ENCODE measurements around the gene STK38.
"Not testable (repeated sequence)": the region's sequence is repeated elsewhere in the genome, so short reads cannot be mapped to it uniquely, and the experiment has no call there.

The STK38 gene

DNA sequence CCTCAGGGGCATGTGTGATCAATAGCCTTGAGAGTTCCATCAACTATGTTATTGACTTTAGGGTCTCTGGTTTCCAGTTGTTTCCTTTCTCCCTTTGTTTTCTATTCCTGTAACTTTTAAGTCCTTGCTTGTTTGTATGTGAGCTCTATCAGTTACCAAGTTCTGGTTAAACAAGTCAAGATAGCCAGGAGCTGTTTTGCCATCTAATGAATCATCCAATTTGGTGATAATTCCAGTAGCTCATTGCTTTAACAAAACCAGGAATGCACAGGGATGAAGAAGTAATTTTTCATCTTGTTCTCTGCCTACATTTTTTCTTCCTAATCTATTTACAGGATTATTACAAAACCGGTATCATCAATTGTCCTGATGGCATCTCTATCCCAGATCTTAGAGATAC lies 68.0 kb downstream of the STK38 start:
- DNase-seq, result no peak

DNA sequence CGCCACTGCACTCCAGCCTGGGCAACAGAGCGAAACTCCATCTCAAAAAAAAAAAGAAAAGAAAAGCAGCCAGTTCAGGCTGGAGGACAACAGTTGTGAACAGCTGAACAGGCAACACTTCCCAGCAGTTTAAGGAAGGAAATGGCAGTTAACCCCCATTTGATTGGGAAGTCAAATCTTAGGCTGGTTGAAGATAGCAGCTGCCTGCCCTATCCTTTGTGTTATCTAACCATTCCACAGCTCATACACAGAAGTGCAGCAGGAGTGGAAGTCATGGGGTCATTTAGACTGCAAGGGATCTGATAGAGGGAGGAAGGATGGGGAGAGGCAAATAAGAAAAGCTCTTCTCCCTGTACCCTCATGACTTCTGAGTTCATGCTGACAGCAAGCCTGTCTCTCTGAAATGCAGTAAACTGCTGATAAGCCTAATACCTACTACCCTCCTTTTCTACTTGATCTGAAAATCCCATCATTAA lies 69.2 kb downstream of the STK38 start:
- no peak for DNase-seq

DNA sequence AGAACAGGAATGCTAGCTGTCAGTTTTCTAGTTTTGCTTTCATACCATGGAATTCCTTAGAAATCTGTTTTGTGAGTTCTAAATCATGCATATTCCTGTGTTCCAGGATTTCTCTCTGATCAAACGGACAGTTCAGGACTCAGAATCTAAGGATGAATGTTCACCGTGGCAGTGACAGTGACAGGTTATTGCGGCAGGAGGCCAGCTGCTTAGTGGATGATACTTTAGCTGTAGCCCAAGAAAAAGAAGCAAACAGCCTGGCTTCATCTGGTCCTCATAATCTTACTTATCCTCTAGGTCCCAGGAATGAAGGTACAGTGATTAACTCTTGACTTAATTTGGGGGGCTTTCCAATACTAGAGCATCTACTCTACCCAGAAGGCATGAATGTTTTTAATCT lies 77.3 kb downstream of the STK38 start:
- DNase-seq, result no peak

DNA sequence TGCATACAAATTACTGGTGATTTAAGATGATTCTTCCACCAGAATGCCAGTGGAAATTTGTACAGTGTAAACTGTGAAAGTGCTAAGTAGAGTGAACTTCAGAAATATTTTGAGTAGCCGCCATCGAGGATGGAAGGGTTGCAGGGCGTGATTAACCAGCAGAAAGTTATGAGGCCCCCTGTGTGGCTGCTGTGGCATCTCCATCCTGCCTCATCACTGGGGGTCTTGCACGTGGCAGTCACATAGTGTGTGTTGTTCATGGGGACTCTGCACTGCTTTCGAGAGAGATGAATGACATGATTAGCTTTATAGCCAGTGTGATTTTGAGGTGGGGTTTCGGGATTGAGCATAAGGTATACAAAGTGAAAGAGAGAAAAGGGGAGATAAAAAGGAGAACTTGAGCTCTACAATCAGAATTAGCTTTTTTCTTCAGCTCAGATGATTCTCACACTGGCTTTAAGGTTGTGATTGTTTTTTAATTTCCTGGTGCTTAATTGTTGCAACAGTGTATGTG lies 78.1 kb downstream of the STK38 start:
- DNase-seq, result no peak

DNA sequence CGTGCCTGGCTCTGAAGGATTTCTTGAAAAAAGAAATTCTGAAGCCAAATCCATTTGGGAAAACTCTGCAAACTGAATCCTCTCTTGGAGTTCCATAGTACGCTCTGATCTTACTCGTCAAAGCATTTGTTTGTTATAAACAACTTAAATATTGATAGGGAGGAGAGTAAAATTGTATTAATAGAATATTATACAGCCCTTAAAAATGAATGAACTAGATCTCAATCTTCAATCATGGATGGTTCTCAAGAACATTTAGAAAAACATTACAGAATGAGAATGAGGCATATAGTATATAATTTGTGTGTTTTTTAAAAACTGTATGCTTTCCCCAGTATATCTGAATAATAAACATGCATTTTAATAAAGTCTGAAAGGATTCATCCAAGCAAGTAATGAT lies 79.7 kb downstream of the STK38 start:
- no peak for DNase-seq

DNA sequence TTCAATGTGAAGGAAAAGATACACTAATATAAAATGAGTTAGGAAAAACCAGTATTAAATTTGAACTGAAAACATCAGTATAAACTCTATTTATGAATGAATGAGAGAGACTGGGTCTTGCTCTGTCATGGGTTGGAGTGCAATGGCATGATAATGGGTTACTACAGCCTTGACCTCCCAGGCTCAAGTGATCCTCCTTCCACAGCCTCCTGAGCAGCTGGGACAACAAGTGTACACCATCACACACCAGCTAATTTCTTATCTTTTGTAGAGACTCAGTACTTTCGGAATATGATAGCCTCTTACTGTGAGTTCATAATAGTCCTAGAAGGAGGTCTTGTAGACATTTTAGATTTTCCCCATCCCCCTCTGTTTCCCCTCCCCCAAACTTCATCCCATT lies 83.0 kb downstream of the STK38 start:
- no peak for DNase-seq

DNA sequence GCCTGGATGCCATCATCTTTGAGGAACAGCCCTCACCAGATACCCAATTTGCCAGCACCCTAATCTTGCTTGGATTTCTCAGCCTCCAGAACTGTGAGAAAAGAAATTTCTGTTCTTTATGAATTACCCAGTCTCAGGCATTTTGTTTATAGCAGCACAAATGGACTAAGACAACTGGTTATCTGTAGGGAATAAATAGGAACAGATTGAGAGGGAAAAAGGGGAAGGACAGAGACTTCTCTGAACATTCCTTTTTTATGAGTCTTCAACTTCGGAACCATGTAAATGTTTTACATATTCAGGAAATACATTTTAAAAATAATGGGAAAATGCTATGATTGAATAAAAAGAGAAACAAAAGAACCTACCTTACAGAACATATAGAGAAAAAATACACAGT lies 83.6 kb downstream of the STK38 start:
- no peak for DNase-seq

DNA sequence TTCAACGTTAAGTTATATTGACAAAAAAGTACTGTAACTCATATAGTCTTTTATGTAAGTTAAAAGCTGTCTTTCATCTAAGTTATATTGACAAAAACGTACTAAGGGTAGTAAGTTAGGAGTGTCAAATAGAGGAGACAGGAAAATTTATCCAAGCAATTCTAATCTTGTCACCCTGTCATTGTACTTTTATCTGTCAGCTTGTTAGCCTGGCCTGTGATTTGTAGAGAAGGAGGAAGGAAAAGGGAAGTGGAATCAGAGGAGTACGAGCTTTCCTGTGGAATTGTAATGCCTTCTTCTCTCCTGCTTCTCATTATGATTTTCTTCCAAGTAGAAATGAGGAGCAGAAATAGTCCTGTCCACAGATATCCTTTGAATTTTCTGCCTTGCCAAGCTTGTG lies 85.6 kb downstream of the STK38 start:
- no peak for DNase-seq

DNA sequence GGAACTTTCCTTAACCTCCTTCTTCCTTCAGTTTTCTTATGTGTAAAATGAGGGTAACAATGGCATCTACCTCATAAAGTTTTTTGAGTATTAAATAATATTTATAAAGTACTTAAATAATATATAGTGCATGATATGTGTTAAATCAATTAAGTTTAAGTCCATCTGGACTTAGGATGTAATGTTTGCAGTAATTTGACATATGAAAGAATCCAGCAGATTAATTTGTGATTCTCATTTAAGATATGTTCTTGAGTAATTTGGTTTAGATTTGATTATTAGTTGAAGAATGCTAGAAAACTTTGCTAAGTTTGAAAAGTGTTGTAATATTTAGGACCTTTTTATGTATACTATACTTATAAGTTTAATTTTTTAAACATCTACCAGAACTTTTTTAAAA lies 86.4 kb downstream of the STK38 start:
- no peak for DNase-seq

DNA sequence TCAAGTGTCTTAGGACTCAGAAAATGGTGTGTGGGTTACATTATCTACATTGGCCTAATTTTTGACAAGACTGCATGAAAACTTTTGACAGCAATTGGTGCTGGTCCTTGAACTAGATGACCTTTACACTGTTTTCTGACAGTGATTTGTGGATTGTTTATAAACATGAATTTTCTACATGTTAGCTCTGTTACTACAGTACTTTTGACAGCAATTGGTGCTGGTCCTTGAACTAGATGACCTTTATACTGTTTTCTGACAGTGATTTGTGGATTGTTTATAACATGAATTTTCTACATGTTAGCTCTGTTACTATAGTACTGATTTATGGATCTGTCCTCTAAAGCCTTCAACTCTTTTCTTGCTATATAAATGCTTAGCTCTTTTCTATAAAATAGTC lies 87.8 kb downstream of the STK38 start:
- DNase-seq, result no peak

DNA sequence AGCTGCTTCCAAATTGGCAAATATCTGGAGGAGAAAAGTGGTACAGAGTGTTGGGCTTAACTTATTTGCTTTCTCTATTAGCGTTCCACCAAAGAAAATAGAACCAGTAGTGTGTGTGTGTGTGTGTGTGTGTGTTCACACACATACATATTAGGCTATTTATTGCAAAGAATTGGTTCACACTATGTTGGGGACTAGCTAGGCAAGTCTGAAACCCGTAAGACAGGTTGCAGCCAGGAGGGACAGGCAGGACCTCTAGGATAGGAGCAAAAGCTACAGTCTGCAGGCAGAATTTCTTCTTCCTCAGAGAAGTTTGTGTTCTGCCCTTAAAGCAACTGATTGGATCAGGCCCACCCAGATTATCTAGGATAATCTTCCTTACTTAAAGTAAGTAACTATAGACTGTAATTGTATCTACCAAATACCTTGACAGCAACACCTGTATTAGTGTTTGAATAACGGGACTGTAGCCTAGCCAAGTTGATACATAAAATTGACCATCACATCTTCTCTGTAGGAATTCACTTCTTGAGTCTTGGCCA lies 91.7 kb downstream of the STK38 start:
- no peak for DNase-seq

DNA sequence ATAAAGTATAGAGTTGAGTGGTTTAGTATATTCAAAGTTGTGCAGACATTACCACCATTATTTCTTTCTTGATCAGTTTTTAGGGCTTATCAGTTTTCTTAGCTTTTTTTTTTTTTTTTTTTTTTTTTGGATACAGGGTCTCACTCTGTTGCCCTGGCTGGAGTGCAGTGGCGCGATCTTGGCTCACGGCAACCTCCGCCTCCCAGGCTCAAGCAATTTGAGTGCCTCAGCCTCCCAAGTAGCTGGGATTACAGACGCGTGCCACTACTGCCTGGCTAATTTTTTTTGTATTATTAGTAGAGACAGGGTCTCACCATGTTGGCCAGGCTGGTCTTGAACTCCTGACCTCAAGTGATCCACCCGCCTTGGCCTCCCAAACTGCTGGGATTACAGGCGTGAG lies 94.4 kb downstream of the STK38 start:
- not testable (repeated sequence) for DNase-seq

DNA sequence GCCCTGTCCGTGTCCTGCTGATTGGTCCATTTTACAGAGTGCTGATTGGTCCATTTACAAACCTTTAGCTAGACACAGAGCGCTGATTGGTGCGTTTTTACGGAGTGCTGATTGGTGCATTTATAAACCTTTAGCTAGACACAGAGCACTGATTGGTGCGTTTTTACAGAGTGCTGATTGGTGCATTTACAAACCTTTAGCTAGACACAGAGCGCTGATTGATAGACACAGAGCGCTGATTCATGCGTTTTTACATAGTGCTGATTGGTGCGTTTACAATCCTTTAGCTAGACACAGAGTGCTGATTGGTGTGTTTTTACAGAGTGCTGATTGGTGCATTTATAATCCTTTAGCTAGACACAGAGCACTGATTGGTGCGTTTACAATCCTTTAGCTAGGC lies 98.1 kb downstream of the STK38 start:
- not testable (repeated sequence) for DNase-seq

DNA sequence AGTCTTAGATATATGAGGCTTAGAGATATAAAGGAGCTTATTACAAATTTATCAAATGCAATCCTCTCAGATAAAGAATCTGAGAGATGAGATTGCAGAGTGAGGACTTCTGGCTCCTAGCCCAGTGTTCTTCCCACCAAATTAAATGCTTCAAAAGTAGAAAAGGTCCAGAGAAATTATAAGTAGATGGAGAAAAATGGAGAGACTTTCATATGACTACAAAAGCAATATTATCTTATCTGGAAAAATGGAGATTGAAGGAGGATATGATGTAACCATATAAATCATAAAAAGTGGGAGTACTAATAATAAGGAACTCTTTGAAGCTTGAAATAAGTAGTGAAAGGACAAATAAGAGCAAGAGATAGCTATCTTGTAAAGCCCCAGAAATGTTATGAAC lies 101.7 kb downstream of the STK38 start:
- no peak for DNase-seq

DNA sequence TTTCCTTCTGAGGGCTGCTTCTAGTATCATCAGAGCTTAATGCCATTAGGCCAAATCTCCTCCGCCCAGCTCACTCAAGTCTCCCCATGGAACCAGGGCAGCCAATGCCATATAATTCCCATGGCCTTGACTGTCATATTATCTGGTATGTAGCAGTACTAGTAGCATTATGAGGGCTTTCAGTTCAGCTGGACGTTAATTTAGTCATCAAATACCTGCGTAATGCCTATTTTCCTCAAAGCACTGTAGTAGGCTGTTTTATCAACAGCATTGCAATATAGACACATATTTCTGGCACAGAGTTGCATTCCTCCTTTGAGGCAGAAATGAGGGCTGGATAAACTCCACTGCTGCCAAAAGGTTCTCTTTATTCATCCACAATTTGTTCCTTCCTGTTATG lies 102.8 kb downstream of the STK38 start:
- no peak for DNase-seq
